ENCODE results near the gene HOMER2. TPM values are rescaled to one million over a fixed set of nuclear protein-coding genes. Genes with fewer than 3 reads are reported as not detected.

Gene HOMER2
- total RNA-seq, 1 donor from 2014 or later = 75.3 TPM

- Histone ChIP-seq H3K36me3 (ENCODE audit: control insufficient read depth, insufficient read depth, low read length) (no peaks in the 10 kb centered on the region), H3K27me3 (ENCODE audit: control insufficient read depth, insufficient read depth, low read length) (no peaks in the 10 kb centered on the region), H3K4me3 (ENCODE audit: low read depth, low read length) (no peak overlapping the region)
- no peak for FAIRE-seq
- TF ChIP-seq CTCF (IDR thresholded peaks at IDR 0.05; ENCODE audit: insufficient read depth, low read length, severe bottlenecking) = no peak
- peak; percentile 92 for DNase-seq (ENCODE audit: low read depth)
These were observed 148.0 kb downstream of the HOMER2 start for GRCh38 chr15:82804575-82804949.

GRCh38 chr15:82803793-82804574 is 148.5 kb downstream of the HOMER2 start:
- TF ChIP-seq CTCF (IDR thresholded peaks at IDR 0.05; ENCODE audit: insufficient read depth, low read length, severe bottlenecking) = no peak
- Histone ChIP-seq H3K36me3 (ENCODE audit: control insufficient read depth, insufficient read depth, low read length) (no peaks in the 10 kb centered on the region), H3K27me3 (ENCODE audit: control insufficient read depth, insufficient read depth, low read length) (no peaks in the 10 kb centered on the region), H3K4me3 (ENCODE audit: low read depth, low read length) (no peak overlapping the region)
- DNase-seq (ENCODE audit: low read depth) (peak; percentile 33), FAIRE-seq (no peak)

- TF ChIP-seq CTCF (IDR thresholded peaks at IDR 0.05; ENCODE audit: insufficient read depth, low read length, severe bottlenecking) = no peak
- Histone ChIP-seq H3K4me3 (ENCODE audit: low read depth, low read length) (no peak overlapping the region), H3K27me3 (ENCODE audit: control insufficient read depth, insufficient read depth, low read length) (no peaks in the 10 kb centered on the region), H3K36me3 (ENCODE audit: control insufficient read depth, insufficient read depth, low read length) (no peaks in the 10 kb centered on the region)
- DNase-seq (ENCODE audit: low read depth) (no peak), FAIRE-seq (no peak)
These were observed 150.0 kb downstream of the HOMER2 start for GRCh38 chr15:82802497-82802896.

DNA sequence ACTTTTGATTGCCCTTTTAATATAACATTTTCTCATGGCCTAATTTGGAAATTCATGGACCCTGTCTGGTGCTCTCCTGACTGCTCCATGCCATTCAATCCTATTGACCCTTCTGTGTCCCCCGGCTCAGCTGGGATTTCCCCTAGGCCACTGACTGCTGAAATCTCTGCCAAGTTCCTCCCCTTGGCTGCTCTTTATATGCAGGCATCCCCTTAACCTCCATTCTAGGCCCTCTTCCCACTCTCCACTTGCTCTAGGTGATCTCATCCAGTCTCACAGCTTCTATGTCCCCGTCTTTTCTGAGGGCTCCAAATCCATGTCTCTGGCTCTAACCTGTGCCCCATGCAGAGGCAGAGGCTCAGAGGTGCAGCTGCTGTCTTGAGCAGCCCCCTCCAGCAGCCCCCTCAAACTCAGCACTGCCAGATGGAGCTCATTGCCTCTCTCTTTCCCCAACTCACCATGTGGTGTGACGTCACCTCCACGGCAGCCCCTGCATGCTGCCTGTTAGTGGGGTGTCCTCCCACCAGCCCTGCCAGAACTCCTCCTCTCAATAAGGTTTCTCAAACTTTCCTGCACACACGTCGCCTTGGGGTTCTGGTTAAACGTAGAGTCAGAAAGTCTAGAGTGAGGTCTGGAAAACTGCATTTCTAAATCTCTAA is 153.2 kb downstream of the HOMER2 start:
- H3K4me3 ChIP-seq (ENCODE audit: low read depth, low read length) = no peak overlapping the region
- no peaks in the 10 kb centered on the region for H3K36me3 ChIP-seq (ENCODE audit: control insufficient read depth, insufficient read depth, low read length)
- H3K27me3 ChIP-seq (ENCODE audit: control insufficient read depth, insufficient read depth, low read length) = no peaks in the 10 kb centered on the region
- FAIRE-seq = no peak
- DNase-seq (ENCODE audit: low read depth) = no peak
- TF ChIP-seq CTCF (IDR thresholded peaks at IDR 0.05; ENCODE audit: insufficient read depth, low read length, severe bottlenecking) = no peak

Other genes with a start within 250 kb of the HOMER2 start
- gene AP3B2, start 242.8 kb downstream of the HOMER2 start, total RNA-seq = 0.13 TPM in 1 of 2 replicates, not detected in the other
- not detected in 2 replicates for gene FSD2, start 146.7 kb downstream of the HOMER2 start, total RNA-seq
- gene WHAMM, start 143.1 kb downstream of the HOMER2 start, total RNA-seq = 3.2 and 4.0 TPM in 2 replicates
- gene RAMAC, start 33.5 kb upstream of the HOMER2 start, total RNA-seq = 83.7 and 100 TPM in 2 replicates
- gene C15orf40, start 58.9 kb upstream of the HOMER2 start, total RNA-seq = 5.5 and 12.8 TPM in 2 replicates
- gene BTBD1, start 114.5 kb upstream of the HOMER2 start, total RNA-seq = 48.0 and 78.2 TPM in 2 replicates
- 2.6 and 3.1 TPM in 2 replicates for gene TM6SF1, start 154.9 kb upstream of the HOMER2 start, total RNA-seq